ENCODE results near the gene TMA7.

- TF ChIP-seq POLR2AphosphoS5 (IDR thresholded peaks at IDR 0.05; ENCODE audit: low read depth, low read length), result no peak
- no peak for TF ChIP-seq SIN3A (IDR thresholded peaks at IDR 0.05; ENCODE audit: borderline replicate concordance, insufficient read depth, low read length)
- TF ChIP-seq REST (IDR thresholded peaks at IDR 0.05; ENCODE audit: insufficient read depth in 1 of 2, low read depth in 2 of 2, low read length in 2 of 2), result no peak
These were observed 25.1 kb downstream of the TMA7 start for GRCh38 chr3:48465237-48465530.

Measured in PFSK-1 (cell line).